Thoracic aorta (tissue), 2 donors: ENCODE data around the gene TMEM119. TPM values are rescaled to one million over a fixed set of nuclear protein-coding genes. Genes with fewer than 3 reads are reported as not detected.

Source experiments
- ATAC-seq: fragments of 150-250 bp; one replicate; pipeline ENCODE4 v1.8.0; 2017; ENCODE audit warnings: low read depth; ENCODE audit not compliant: insufficient number of reproducible peaks, low FRiP score
- DNase-seq: peaks from one replicate; pipeline ENCODE4 v3.0.0-alpha.2; 2020; ENCODE audit warnings: low spot score
- H3K27ac ChIP-seq, 2 donors: fragments of 200-600 bp; sonication (generic); 1 replicate in 1 of 2; 2 replicates in 1 of 2; pipeline ENCODE4 v1.5.1; 2016; ENCODE audit warnings: mild to moderate bottlenecking in 2 of 2, moderate library complexity in 2 of 2
- H3K27me3 ChIP-seq: fragments of 200-600 bp; sonication (generic); replicated peaks from 2 replicates; pipeline ENCODE4 v1.6.0; 2016; ENCODE audit warnings: mild to moderate bottlenecking; ENCODE audit not compliant: insufficient read depth
- H3K36me3 ChIP-seq: fragments of 200-600 bp; sonication (generic); one replicate; pipeline ENCODE4 v1.5.1; 2016
- H3K4me1 ChIP-seq, 2 donors: fragments of 200-600 bp; sonication (generic); 1 replicate in 1 of 2; 2 replicates in 1 of 2; pipeline versions ENCODE4 v1.5.1 to v1.6.0; 2016; ENCODE audit warnings: low read depth in 2 of 2, mild to moderate bottlenecking in 1 of 2; ENCODE audit not compliant: control insufficient read depth in 1 of 2
- H3K4me3 ChIP-seq: fragments of 200-600 bp; sonication (generic); 2 replicates; pipeline ENCODE4 v1.5.1; 2016; ENCODE audit warnings: mild to moderate bottlenecking
- H3K9me3 ChIP-seq: fragments of 200-600 bp; sonication (generic); 2 replicates; pipeline ENCODE4 v1.5.1; 2016
- CTCF ChIP-seq: fragments of 200-600 bp; sonication (generic); IDR thresholded peaks from one replicate; pipeline ENCODE4 v1.5.1; 2019; ENCODE audit warnings: antibody characterized with exemption
- total RNA-seq, 2 donors: library from RNA; depleted of rRNA; stranded (reverse); fragments of >200 nt; gene quantifications; one replicate each; pipeline versions ENCODE4 v1.1.0 to v1.2.3, GENCODE V29; 2016

Gene TMEM119
- total RNA-seq, 2 donors from 2014 or later, result 4.1 to 4.6 TPM

DNA sequence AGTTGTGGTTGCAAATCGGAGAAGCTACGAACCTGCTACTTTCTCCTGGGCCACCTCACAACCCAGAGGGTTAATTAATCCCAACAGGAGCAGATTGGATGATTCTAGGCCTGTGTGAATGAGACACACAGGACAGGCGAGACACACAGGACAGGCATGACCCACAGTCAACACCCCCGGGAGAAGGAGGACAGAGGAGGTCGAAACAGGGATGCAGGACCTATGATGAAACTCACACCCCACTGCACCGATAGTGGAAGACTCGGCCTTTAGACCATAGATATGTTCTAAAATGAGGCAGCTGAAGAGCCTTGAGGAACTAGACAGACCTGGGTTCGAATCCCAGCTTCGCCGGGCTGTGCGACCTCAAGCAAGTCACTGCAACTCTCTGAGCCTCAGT is 11.6 kb downstream of the TMEM119 start:
- H3K27me3 ChIP-seq, result no peaks in the 10 kb centered on the region
- H3K4me1 ChIP-seq, result no peaks in the 10 kb centered on the region
- TF ChIP-seq CTCF, result no peak
- ATAC-seq, result no peak
- no peaks in the 10 kb centered on the region for H3K9me3 ChIP-seq
- H3K36me3 ChIP-seq, result no peaks in the 10 kb centered on the region
- no peak overlapping the region for H3K27ac ChIP-seq
- no peak overlapping the region for H3K4me3 ChIP-seq
- DNase-seq, result no peak

GRCh38 chr12:108585864-108586263 is 12.0 kb downstream of the TMEM119 start:
- Histone ChIP-seq H3K36me3 (no peaks in the 10 kb centered on the region), H3K4me1 (no peaks in the 10 kb centered on the region), H3K9me3 (no peaks in the 10 kb centered on the region), H3K27me3 (no peaks in the 10 kb centered on the region), H3K4me3 (no peak overlapping the region), H3K27ac (no peak overlapping the region)
- ATAC-seq, result no peak
- DNase-seq, result no peak
- TF ChIP-seq CTCF, result no peak

- Histone ChIP-seq H3K4me3 (no peak overlapping the region), H3K4me1 (no peaks in the 10 kb centered on the region), H3K36me3 (no peaks in the 10 kb centered on the region), H3K9me3 (no peaks in the 10 kb centered on the region), H3K27ac (no peak overlapping the region), H3K27me3 (no peaks in the 10 kb centered on the region)
- ATAC-seq (no peak), DNase-seq (no peak)
- no peak for TF ChIP-seq CTCF
Measured at GRCh38 chr12:108584456-108585065, 13.3 kb downstream of the TMEM119 start.

DNA sequence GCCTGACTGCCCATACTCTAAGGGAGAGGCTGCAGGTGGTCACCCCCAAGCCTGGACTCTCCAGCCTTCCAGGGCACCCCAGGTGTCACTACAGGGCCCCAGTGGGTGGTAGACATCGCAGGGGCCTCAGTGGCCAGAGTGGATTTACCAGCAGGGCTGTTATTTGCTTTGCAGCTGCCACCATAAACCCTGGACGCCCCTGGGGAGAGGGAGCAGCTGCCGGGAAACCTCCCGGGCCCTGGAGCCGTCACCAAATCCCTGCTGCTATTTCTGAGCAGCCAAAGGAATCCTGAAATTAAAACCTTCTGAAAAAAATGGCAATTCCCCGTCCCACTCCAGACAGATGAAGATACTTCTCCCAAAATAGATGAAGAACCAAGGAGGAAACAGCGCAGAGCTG is 13.9 kb downstream of the TMEM119 start:
- H3K27ac ChIP-seq, result no peak overlapping the region
- H3K4me3 ChIP-seq, result no peak overlapping the region
- H3K36me3 ChIP-seq, result no peaks in the 10 kb centered on the region
- no peaks in the 10 kb centered on the region for H3K27me3 ChIP-seq
- no peak for TF ChIP-seq CTCF
- DNase-seq (no peak), ATAC-seq (no peak)
- H3K9me3 ChIP-seq, result no peaks in the 10 kb centered on the region
- no peaks in the 10 kb centered on the region for H3K4me1 ChIP-seq

- no peak for ATAC-seq
- H3K9me3 ChIP-seq, result no peaks in the 10 kb centered on the region
- no peak for TF ChIP-seq CTCF
Measured at GRCh38 chr12:108582978-108583770, 14.7 kb downstream of the TMEM119 start.

More at GRCh38 chr12:108582978-108583770, 14.7 kb downstream of the TMEM119 start:
- Histone ChIP-seq H3K27ac (no peak overlapping the region), H3K36me3 (no peaks in the 10 kb centered on the region), H3K4me1 (no peaks in the 10 kb centered on the region), H3K4me3 (no peak overlapping the region), H3K27me3 (no peaks in the 10 kb centered on the region)
- no peak for DNase-seq
